ENCODE measurements around the gene FEZF1. TPM values are rescaled to one million over a fixed set of nuclear protein-coding genes. Genes with fewer than 3 reads are reported as not detected.

FEZF1 gene
- total RNA-seq, 1 donor from 2014 or later, result not detected

DNA sequence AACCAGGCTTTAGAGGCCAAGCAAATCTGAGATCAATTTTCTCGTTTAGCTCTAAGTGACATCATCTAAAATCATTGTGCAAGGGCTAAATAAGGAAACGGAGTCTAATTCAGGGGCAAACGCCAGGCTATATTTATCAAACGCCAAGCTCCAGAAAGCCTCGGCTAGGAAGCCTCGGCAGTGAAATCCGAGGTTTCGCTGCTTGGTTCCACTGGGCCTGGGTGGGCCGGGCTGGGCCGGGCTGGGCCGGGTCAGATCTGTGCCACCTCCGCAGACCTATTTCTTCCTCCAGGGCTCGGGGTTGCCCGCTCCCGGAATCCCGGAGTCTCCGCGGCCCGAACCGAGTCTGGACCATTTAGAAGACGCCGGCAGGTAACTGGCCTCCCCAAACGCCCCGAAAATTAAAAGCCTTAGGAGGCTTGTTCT lies 459 bp upstream of the FEZF1 start:
- Mint-ChIP-seq H3K27me3 (ENCODE audit: low read depth) (peaks cover 87% of the 10 kb centered on the region), H3K4me1 (ENCODE audit: low read depth) (no peaks in the 10 kb centered on the region), H3K36me3 (ENCODE audit: low read depth) (no peaks in the 10 kb centered on the region), H3K9me3 (no peaks in the 10 kb centered on the region), H3K27ac (no peak overlapping the region), H3K4me3 (ENCODE audit: low read depth) (no peak overlapping the region)
- intact Hi-C loops (cut with micrococcal nuclease), result loop anchor here (5.0 to 10.0 kb wide), 2 partner anchors 430 to 582 kb away; partner anchors contain the start of genes CADPS2 and PTPRZ1
- DNase-seq (ENCODE audit: low spot score), result no peak

DNA sequence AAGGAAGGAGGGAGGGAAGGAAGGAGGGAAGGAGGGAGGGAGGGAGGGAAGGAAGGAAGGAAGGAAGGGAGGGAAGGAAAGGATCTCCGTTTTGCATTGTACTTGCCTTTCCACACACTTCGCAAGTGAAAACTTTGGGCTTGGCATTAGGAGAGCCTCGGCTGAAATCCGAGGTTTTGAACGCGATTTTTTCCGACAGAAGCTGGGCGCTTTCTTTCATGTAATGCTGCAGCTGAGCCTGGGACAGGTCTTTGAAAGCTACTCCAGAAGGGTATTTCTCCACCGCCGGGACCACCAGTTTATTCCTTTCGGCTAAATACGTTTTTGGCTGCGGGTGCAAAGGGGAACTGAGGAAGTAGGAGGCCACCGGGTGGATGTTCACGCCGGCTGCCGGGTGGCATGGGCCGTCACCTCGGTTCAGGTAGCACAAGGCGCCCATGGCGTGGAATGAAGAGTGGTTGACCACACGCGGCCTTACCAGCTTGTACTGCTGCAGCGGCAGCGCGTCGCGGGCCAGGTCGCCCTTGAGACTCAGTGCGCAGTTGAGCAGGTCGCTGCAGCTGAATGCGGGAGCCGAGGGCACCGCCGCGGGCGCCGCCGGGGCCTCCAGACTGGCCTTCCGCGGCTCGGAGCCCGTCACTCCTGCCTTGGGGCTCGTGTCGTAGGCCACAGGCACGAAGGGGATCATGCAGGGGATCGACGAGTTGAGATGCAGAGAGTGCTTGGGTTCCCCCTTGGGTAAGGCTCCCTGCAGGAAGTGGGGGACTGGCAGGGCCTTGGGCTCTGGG lies 825 bp downstream of the FEZF1 start:
- DNase-seq (ENCODE audit: low spot score), result no peak
- Mint-ChIP-seq H3K27ac (no peak overlapping the region), H3K27me3 (ENCODE audit: low read depth) (peaks cover 87% of the 10 kb centered on the region), H3K4me1 (ENCODE audit: low read depth) (no peaks in the 10 kb centered on the region), H3K36me3 (ENCODE audit: low read depth) (no peaks in the 10 kb centered on the region), H3K9me3 (no peaks in the 10 kb centered on the region), H3K4me3 (ENCODE audit: low read depth) (no peak overlapping the region)
- intact Hi-C loops (cut with micrococcal nuclease), result loop anchor here (2.0 to 10.0 kb wide), 3 partner anchors 13 to 584 kb away; partner anchors contain the start of genes CADPS2 and PTPRZ1

DNA sequence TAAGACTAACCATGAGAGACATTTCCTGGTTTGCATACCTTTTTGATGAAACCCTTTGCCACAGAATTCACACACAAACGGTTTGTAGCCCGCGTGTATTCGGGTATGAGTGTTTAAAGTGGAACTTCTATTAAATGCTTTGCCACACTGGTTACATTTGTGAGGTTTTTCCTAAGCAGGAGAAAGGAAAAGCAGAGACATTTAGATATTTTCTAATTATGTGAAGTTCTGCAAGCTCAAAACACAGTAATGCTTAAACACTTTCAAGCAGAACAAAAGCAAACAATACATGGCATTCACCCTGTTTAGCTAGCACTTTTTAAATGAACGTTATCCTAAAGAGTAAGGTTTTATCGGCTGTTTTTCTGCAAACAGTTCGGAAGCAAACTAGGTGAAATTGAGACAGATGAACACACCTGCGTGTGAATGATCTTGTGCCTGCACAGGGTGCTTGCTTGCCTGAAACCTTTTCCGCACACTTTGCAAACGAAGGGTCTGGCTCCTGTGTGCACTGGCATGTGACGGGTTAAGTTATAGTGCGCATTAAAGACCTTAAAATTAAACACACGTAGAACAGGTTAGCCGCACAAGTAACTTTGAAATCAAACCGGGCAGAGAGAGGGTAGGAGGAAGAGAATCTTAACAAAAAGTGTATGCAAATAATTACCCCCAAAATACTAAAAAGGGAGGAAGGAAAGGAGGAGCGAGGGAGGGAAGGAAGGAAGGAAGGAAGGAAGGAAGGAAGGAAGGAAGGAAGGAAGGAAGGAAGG lies 1.6 kb downstream of the FEZF1 start:
- peaks cover 90% of the 10 kb centered on the region for H3K27me3 Mint-ChIP-seq (ENCODE audit: low read depth)
- no peak for DNase-seq (ENCODE audit: low spot score)
- no peaks in the 10 kb centered on the region for H3K9me3 Mint-ChIP-seq
- no peak overlapping the region for H3K4me3 Mint-ChIP-seq (ENCODE audit: low read depth)
- no peak overlapping the region for H3K27ac Mint-ChIP-seq
- no peaks in the 10 kb centered on the region for H3K36me3 Mint-ChIP-seq (ENCODE audit: low read depth)
- intact Hi-C loops (cut with micrococcal nuclease), result loop anchor here (2.0 to 10.0 kb wide), 3 partner anchors 14 to 584 kb away; partner anchors contain the start of genes CADPS2 and PTPRZ1
- H3K4me1 Mint-ChIP-seq (ENCODE audit: low read depth), result no peaks in the 10 kb centered on the region

DNA sequence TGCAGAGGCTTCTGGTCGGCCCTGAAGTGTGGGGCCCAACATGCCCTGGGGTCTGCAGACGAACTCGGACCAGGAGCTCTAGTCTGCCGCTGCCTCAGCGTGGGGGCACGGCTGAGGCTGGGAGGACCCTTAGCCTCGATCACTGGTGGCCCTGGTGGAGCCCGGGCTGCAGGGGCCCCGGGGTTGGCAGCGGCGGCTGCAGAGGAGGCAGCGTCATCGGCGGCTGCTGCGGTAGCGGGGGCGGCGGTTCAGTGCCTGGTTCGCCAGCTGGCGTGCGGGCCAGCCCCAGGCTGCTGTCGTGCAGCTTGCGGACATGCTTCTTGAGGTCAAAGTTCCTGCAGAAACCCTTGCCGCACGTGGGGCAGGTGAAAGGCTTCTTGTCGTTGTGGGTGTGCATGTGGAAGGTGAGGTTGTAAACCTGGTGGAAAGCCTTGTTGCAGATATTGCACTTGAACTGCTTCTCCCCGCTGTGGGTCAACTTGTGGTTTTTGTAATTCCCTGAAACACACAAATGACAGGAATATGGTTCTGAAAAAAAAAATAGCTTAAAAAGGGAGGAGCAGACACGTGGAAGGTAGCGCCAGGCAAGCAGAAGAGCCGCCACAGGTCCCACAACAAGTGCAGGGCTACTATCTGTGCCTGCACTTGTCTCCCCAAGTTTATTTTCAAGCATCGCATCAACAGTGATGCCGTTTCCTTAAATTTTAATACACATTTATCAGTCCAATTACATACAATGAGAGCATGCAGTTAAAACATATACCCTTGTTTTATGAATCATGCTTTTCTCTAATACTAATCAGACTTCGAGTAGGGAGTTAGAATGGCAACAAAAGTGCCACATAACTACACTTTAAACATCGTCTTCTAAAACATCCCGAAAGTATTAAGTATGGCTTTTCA lies 2.4 kb downstream of the FEZF1 start:
- no peaks in the 10 kb centered on the region for H3K9me3 Mint-ChIP-seq
- no peaks in the 10 kb centered on the region for H3K4me1 Mint-ChIP-seq (ENCODE audit: low read depth)
- H3K27ac Mint-ChIP-seq, result no peak overlapping the region
- intact Hi-C loops (cut with micrococcal nuclease), result loop anchor here (2.0 to 10.0 kb wide), 3 partner anchors 15 to 585 kb away; partner anchors contain the start of genes CADPS2 and PTPRZ1
- no peak for DNase-seq (ENCODE audit: low spot score)
- H3K27me3 Mint-ChIP-seq (ENCODE audit: low read depth), result peaks cover 82% of the 10 kb centered on the region
- H3K36me3 Mint-ChIP-seq (ENCODE audit: low read depth), result no peaks in the 10 kb centered on the region
- H3K4me3 Mint-ChIP-seq (ENCODE audit: low read depth), result no peak overlapping the region

DNA sequence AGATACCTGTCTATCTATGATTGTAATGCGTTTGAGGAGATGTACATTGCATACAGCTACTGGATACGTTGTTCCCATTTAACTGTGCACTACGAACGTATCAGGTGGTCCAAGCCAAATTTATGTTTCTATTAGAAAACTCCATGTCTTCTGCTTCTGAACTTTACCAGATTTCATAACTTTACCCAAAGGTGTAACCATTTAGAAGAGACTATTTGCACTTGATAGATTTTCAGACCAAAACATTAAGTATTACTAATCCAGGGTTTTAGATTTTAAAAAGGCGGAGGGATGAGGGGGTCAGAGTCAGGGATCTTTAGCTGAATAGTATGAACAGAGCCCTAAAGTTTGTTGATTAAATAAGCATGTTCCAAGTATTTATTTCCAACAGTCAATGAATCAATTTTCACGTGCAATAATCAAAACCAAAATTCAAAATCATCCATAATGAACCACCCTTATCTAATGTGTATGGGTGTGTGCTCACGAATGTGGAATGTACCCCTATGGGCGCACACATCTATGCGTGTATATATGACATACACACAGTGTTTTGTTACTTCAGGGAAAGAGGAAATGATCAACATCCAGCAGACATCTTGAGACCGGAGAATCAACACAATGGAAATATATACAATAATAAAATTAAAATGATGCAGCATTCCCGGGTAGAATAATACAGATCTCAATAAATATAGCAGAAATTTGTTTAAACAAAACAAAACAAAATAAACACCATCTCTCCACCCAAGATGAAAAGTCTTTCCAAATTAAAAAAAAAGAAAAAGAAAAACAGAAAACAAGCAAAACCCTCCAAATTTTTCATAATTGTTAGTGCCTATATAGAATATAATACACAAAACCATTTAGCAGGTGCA lies 3.4 kb downstream of the FEZF1 start:
- H3K36me3 Mint-ChIP-seq (ENCODE audit: low read depth), result no peaks in the 10 kb centered on the region
- H3K27ac Mint-ChIP-seq, result no peak overlapping the region
- no peak overlapping the region for H3K4me3 Mint-ChIP-seq (ENCODE audit: low read depth)
- H3K27me3 Mint-ChIP-seq (ENCODE audit: low read depth), result peaks cover 74% of the 10 kb centered on the region
- H3K4me1 Mint-ChIP-seq (ENCODE audit: low read depth), result no peaks in the 10 kb centered on the region
- H3K9me3 Mint-ChIP-seq, result no peaks in the 10 kb centered on the region
- DNase-seq (ENCODE audit: low spot score), result no peak
- intact Hi-C loops (cut with micrococcal nuclease), result loop anchor here (5.0 to 10.0 kb wide), 2 partner anchors 426 to 586 kb away; partner anchors contain the start of genes CADPS2 and PTPRZ1

DNA sequence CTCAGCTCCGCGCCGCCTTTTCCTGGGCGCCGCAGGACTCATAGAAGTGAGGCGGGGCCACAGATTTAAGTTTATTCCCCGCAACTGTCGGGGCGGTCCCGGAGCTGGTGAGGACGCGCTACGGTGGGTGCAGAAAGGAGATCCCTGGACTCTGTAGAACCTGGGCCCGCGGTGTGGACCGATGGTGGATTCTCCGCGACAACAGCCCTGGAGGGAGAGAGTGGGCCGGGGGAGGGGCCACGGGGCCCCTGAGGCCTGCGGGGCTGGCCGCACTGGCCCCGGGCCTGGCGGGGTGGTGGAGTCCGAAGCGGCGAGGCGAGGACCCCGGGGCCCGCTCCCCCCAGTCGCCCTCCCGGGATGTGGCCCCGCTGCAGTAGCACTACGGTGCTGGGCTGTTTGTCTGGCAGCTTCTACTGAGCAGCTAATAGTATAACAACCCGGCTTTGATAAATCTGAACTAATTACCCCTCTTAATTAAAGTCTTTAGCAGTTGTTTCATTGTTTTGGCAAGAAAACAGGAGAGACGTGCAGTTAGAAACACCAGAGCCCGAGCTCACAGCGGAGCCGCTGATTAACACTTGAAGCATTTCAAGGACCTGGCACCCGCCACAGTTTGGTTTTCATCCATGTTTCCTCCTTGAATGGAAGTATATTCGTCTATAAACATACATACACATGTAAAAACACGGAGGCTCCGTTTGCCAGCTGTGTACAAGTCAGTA lies 4.2 kb downstream of the FEZF1 start:
- intact Hi-C loops (cut with micrococcal nuclease), result loop anchor here (5.0 to 10.0 kb wide), 2 partner anchors 426 to 587 kb away; partner anchors contain the start of genes CADPS2 and PTPRZ1
- Mint-ChIP-seq H3K4me1 (ENCODE audit: low read depth) (no peaks in the 10 kb centered on the region), H3K27me3 (ENCODE audit: low read depth) (peaks cover 65% of the 10 kb centered on the region), H3K27ac (no peak overlapping the region), H3K4me3 (ENCODE audit: low read depth) (no peak overlapping the region), H3K9me3 (no peaks in the 10 kb centered on the region), H3K36me3 (ENCODE audit: low read depth) (no peaks in the 10 kb centered on the region)
- DNase-seq (ENCODE audit: low spot score), result no peak

DNA sequence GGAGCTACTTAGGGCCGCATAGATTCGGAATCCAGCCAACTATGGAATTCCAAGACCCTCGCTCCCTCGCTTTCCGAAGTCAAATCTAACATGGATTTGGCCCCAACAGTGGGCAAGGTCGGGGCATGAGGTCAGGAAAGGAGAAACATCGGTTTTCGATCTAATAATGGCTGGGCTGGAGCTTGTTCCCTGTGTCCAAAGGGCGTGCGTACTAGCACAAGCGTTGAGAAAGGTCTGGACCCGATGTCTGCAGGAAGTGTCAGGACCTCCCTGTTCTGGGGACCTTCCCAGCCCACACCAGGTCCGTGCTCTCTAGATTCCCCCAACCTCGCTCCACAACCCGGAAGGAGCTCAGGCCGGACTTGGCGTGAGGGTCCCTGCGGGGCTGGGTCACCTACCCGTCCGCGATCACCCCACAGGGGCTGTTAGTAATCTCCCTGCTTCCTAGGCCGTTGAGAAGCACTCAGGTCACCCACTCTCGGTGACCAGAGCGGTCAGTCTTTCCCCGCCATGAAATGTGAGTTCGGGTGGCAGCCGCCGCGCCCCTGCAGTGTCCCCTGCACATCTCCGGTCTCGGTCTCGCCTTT lies 4.8 kb downstream of the FEZF1 start:
- Mint-ChIP-seq H3K27ac (no peak overlapping the region), H3K4me1 (ENCODE audit: low read depth) (no peaks in the 10 kb centered on the region), H3K9me3 (no peaks in the 10 kb centered on the region), H3K36me3 (ENCODE audit: low read depth) (no peaks in the 10 kb centered on the region), H3K27me3 (ENCODE audit: low read depth) (peaks cover 61% of the 10 kb centered on the region), H3K4me3 (ENCODE audit: low read depth) (no peak overlapping the region)
- intact Hi-C loops (cut with micrococcal nuclease), result loop anchor here (5.0 to 10.0 kb wide), 2 partner anchors 425 to 588 kb away; partner anchors contain the start of genes CADPS2 and PTPRZ1
- DNase-seq (ENCODE audit: low spot score), result no peak

DNA sequence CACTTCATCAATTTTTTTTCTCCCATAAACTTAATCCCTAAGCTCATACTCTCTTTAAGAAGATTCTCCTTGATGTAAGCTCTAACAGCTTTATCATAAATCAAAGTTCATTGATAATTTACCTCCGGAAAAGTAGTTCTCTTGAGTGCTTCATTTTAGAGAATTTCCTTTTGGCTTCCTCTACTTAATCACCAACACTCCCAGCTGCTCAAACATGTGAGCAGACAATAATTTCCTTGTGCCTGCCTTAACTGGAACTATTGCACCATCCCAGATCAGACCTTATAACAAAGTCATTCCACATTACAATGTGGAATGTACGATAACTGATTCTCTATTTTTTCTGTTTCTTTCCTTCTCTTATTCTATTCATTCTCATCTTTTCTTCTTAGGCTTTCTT lies 5.9 kb downstream of the FEZF1 start:
- Mint-ChIP-seq H3K4me1 (ENCODE audit: low read depth) (no peaks in the 10 kb centered on the region), H3K9me3 (no peaks in the 10 kb centered on the region), H3K27me3 (ENCODE audit: low read depth) (peaks cover 51% of the 10 kb centered on the region), H3K36me3 (ENCODE audit: low read depth) (no peaks in the 10 kb centered on the region), H3K4me3 (ENCODE audit: low read depth) (no peak overlapping the region), H3K27ac (no peak overlapping the region)
- DNase-seq (ENCODE audit: low spot score), result no peak
- intact Hi-C loops (cut with micrococcal nuclease), result no loop called here

DNA sequence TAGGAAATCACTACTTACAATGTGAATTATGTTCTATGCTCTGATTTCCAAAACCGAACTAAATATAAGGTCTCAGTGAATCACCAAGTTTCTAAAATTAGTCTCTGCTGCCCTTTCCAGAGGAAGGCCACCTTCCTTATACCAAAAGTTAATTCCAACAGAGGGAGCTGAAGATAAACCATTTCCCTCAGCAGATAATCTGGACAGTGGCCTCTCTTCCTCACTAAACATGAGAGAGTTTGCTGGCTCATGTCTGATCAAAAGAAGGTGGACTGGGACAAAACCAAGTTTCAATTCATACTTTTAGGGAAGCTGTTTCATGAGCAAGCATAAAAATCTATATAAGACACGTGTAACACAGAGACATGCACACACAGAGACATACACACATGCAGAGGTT lies 6.4 kb downstream of the FEZF1 start:
- H3K27ac Mint-ChIP-seq, result no peak overlapping the region
- intact Hi-C loops (cut with micrococcal nuclease), result no loop called here

DNA sequence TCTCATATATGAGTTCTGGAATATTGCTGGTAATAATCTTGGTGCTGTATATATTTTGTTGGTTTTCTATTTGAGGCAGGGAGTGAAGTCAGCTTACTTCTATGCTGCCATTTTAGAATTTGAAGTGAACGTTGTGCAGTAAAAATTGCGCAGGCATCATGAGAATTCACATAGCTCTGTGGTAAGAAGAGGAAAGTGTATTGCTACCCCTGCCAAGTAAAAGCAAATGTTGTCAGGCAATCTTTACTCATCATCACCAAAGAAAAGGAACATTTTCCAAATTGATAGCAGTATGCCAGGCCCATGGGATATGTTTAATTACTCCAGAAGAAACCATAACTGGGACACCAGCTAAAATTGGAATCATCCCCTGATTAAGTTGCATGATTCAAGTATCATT lies 13.4 kb downstream of the FEZF1 start:
- intact Hi-C loops (cut with micrococcal nuclease), result no loop called here
- no peaks in the 10 kb centered on the region for H3K27me3 Mint-ChIP-seq (ENCODE audit: low read depth)
- H3K9me3 Mint-ChIP-seq, result no peaks in the 10 kb centered on the region
- H3K36me3 Mint-ChIP-seq (ENCODE audit: low read depth), result no peaks in the 10 kb centered on the region
- H3K27ac Mint-ChIP-seq, result no peak overlapping the region
- no peaks in the 10 kb centered on the region for H3K4me1 Mint-ChIP-seq (ENCODE audit: low read depth)
- no peak overlapping the region for H3K4me3 Mint-ChIP-seq (ENCODE audit: low read depth)
- DNase-seq (ENCODE audit: low spot score), result no peak

More for the DNA sequence above, 6.4 kb downstream of the FEZF1 start:
- DNase-seq (ENCODE audit: low spot score), result no peak
- H3K4me1 Mint-ChIP-seq (ENCODE audit: low read depth), result no peaks in the 10 kb centered on the region
- no peaks in the 10 kb centered on the region for H3K36me3 Mint-ChIP-seq (ENCODE audit: low read depth)
- H3K27me3 Mint-ChIP-seq (ENCODE audit: low read depth), result peaks cover 47% of the 10 kb centered on the region
- H3K9me3 Mint-ChIP-seq, result no peaks in the 10 kb centered on the region
- no peak overlapping the region for H3K4me3 Mint-ChIP-seq (ENCODE audit: low read depth)

DNA sequence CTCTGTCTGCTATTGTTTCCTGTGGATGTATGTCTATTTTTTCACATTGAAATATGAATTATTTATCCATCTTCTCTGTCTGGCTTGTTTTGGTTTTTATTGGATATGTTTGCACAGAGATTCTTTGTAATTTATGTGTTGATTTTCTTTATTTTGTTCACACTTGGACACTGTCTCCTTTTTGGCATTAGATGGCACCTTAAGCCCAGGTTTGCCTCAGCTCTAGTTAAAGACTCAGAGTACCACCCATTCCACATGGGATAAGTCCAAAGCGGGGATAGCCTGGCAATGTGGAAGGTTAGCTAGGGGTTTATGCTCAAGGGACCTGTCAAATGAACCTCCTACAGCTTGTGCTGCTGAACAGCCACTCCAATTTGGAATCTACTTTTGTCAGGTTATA lies 14.1 kb downstream of the FEZF1 start:
- intact Hi-C loops (cut with micrococcal nuclease), result no loop called here
- H3K27me3 Mint-ChIP-seq (ENCODE audit: low read depth), result no peaks in the 10 kb centered on the region
- H3K27ac Mint-ChIP-seq, result no peak overlapping the region
- no peaks in the 10 kb centered on the region for H3K4me1 Mint-ChIP-seq (ENCODE audit: low read depth)
- DNase-seq (ENCODE audit: low spot score), result no peak
- no peaks in the 10 kb centered on the region for H3K36me3 Mint-ChIP-seq (ENCODE audit: low read depth)
- no peak overlapping the region for H3K4me3 Mint-ChIP-seq (ENCODE audit: low read depth)
- H3K9me3 Mint-ChIP-seq, result no peaks in the 10 kb centered on the region
